Measurements from ENCODE around the gene CDCA5. TPM values are rescaled to one million over a fixed set of nuclear protein-coding genes. Genes with fewer than 3 reads are reported as not detected.
A peak's percentile ranks its signal among the peaks of the same experiment; 100 is the strongest.

The CDCA5 gene
- total RNA-seq, 3 donors from 2014 or later: 2.9 to 14.6 (median 4.8) TPM

- ATAC-seq (no peak), DNase-seq (no peak)
- TF ChIP-seq, protein P1, sequence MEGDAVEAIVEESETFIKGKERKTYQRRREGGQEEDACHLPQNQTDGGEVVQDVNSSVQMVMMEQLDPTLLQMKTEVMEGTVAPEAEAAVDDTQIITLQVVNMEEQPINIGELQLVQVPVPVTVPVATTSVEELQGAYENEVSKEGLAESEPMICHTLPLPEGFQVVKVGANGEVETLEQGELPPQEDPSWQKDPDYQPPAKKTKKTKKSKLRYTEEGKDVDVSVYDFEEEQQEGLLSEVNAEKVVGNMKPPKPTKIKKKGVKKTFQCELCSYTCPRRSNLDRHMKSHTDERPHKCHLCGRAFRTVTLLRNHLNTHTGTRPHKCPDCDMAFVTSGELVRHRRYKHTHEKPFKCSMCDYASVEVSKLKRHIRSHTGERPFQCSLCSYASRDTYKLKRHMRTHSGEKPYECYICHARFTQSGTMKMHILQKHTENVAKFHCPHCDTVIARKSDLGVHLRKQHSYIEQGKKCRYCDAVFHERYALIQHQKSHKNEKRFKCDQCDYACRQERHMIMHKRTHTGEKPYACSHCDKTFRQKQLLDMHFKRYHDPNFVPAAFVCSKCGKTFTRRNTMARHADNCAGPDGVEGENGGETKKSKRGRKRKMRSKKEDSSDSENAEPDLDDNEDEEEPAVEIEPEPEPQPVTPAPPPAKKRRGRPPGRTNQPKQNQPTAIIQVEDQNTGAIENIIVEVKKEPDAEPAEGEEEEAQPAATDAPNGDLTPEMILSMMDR (IDR thresholded peaks at IDR 0.05): no peak
- intact Hi-C loops (cut with DNase I, micrococcal nuclease): no loop called here
- H3K9me3 ChIP-seq: no peaks in the 10 kb centered on the region
- peaks cover 20% of the 10 kb centered on the region for H3K4me1 ChIP-seq (ENCODE audit: low read depth)
- no peaks in the 10 kb centered on the region for H3K36me3 ChIP-seq (ENCODE audit: low read depth)
- H3K4me3 ChIP-seq: no peak overlapping the region
These were observed 38.1 kb downstream of the CDCA5 start for GRCh38 chr11:65045728-65046127.

GRCh38 chr11:65045061-65045460, 38.8 kb downstream of the CDCA5 start:
- H3K36me3 ChIP-seq (ENCODE audit: low read depth): no peaks in the 10 kb centered on the region
- DNase-seq (no peak), ATAC-seq (no peak)
- no peak overlapping the region for H3K4me3 ChIP-seq
- H3K9me3 ChIP-seq: no peaks in the 10 kb centered on the region
- TF ChIP-seq, protein P1 (IDR thresholded peaks at IDR 0.05): no peak
- peaks cover 25% of the 10 kb centered on the region for H3K4me1 ChIP-seq (ENCODE audit: low read depth)
- intact Hi-C loops (cut with DNase I, micrococcal nuclease): no loop called here

- DNase-seq (no peak), ATAC-seq (no peak)
- Histone ChIP-seq H3K9me3 (no peaks in the 10 kb centered on the region), H3K4me1 (ENCODE audit: low read depth) (peaks cover 26% of the 10 kb centered on the region), H3K36me3 (ENCODE audit: low read depth) (no peaks in the 10 kb centered on the region), H3K4me3 (no peak overlapping the region)
- intact Hi-C loops (cut with DNase I, micrococcal nuclease): no loop called here
- TF ChIP-seq, protein P1 (IDR thresholded peaks at IDR 0.05): no peak
These were observed 39.8 kb downstream of the CDCA5 start for GRCh38 chr11:65043881-65044501.

- DNase-seq (no peak), ATAC-seq (no peak)
- intact Hi-C loops (cut with DNase I, micrococcal nuclease): no loop called here
- no peak overlapping the region for H3K4me3 ChIP-seq
- TF ChIP-seq, protein P1 (IDR thresholded peaks at IDR 0.05): no peak
- no peaks in the 10 kb centered on the region for H3K9me3 ChIP-seq
- no peaks in the 10 kb centered on the region for H3K36me3 ChIP-seq (ENCODE audit: low read depth)
- peaks cover 26% of the 10 kb centered on the region for H3K4me1 ChIP-seq (ENCODE audit: low read depth)
These were observed 40.9 kb downstream of the CDCA5 start for GRCh38 chr11:65042891-65043290.

DNA sequence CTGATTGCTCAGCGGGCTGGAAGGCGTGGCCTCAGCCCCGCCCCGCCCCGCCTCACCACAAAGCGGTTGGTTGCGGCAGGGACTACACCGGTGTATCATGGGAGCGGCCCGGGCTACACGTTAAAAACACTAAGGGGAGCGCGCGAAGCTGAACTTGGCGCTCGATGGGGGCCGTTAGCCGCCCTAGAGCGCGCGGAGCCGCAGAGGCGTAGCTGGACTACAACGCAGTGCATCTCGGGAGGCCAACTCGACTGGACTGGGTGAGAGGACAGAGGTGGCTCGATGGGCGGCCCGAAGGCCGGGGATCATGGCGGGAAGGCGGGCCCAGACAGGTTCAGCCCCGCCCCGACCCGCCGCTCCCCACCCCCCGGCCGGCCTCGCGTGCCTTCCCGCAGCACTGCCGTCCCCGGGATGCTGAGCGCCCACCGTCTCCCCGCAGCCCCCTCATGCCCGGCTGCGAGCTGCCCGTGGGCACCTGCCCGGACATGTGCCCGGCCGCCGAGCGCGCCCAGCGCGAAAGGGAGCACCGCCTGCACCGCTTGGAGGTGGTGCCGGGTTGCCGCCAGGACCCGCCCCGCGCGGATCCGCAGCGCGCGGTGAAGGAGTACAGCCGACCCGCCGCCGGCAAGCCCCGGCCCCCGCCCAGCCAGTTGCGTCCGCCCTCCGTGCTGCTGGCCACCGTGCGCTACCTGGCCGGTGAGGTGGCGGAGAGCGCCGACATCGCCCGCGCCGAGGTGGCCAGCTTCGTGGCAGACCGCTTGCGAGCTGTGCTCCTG, 42.8 kb downstream of the CDCA5 start, which contains the start of gene SAC3D1:
SAC3D1 (plus strand) TSS at position 364 of the 776 bp plus-strand sequence; CDS start at position 447, 83 bp downstream.
- Histone ChIP-seq H3K4me3 (peak within 1 kb of the TSS; percentile 74), H3K9me3 (no peaks in the 10 kb centered on the region), H3K4me1 (ENCODE audit: low read depth) (peaks cover 26% of the 10 kb centered on the region), H3K36me3 (ENCODE audit: low read depth) (no peaks in the 10 kb centered on the region)
- intact Hi-C loops (cut with DNase I, micrococcal nuclease): no loop called here
- DNase-seq (peak; percentile 91 to 95 (median 93)), ATAC-seq (peak; percentile 96)
- TF ChIP-seq, protein P1 (IDR thresholded peaks at IDR 0.05): no peak
